HL-60 (cell line): ENCODE results near the gene CPAMD8.

Experiments used
- POLR2AphosphoS5 ChIP-seq: IDR thresholded peaks from 2 replicates; pipeline ENCODE4 v1.6.1; 2012; ENCODE audit warnings: low read depth
- TF ChIP-seq, protein P1 (sequence below): IDR thresholded peaks from one replicate; pipeline ENCODE4 v1.5.1; 2011; ENCODE audit warnings: low read length, control low read depth, inconsistent platforms; ENCODE audit not compliant: insufficient read depth
- TF ChIP-seq, protein P2 (sequence below): IDR thresholded peaks from 2 replicates; pipeline ENCODE4 v1.6.1; 2012; ENCODE audit warnings: low read depth; ENCODE audit not compliant: insufficient replicate concordance

DNA sequence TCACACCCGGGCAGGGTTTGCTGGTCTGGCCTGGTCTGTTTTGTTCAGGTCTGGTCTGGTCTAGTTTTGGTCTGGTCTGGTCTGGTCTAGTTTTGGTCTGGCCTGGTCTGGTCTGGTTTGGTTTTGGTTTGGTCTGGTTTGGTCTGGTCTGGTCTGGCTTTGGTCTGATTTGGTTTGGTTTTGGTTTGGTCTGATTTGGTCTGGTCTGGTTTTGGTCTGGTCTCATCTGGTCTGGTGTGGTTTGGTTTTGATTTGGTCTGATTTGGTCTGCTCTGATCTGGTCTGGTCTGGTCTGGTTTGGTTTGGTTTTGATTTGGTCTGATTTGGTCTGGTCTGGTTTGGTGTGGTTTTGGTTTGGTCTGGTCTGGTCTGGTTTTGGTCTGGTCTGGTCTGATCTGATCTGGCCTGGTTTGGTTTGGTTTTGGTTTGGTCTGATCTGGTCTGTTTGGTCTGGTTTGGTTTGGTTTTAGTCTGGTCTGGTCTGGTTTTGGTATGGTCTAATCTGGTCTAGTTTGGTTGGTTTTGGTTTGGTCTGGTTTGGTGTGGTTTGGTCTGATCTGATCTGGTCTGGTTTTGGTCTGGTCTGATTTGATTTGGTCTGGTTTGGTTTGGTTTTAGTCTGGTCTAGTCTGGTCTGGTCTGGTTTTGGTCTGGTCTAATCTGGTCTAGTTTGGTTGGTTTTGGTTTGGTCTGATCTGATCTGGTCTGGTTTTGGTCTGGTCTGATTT, 152.2 kb downstream of the CPAMD8 start:
- TF ChIP-seq, protein P1, sequence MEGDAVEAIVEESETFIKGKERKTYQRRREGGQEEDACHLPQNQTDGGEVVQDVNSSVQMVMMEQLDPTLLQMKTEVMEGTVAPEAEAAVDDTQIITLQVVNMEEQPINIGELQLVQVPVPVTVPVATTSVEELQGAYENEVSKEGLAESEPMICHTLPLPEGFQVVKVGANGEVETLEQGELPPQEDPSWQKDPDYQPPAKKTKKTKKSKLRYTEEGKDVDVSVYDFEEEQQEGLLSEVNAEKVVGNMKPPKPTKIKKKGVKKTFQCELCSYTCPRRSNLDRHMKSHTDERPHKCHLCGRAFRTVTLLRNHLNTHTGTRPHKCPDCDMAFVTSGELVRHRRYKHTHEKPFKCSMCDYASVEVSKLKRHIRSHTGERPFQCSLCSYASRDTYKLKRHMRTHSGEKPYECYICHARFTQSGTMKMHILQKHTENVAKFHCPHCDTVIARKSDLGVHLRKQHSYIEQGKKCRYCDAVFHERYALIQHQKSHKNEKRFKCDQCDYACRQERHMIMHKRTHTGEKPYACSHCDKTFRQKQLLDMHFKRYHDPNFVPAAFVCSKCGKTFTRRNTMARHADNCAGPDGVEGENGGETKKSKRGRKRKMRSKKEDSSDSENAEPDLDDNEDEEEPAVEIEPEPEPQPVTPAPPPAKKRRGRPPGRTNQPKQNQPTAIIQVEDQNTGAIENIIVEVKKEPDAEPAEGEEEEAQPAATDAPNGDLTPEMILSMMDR, result no peak
- no peak for TF ChIP-seq POLR2AphosphoS5
- TF ChIP-seq, protein P2, sequence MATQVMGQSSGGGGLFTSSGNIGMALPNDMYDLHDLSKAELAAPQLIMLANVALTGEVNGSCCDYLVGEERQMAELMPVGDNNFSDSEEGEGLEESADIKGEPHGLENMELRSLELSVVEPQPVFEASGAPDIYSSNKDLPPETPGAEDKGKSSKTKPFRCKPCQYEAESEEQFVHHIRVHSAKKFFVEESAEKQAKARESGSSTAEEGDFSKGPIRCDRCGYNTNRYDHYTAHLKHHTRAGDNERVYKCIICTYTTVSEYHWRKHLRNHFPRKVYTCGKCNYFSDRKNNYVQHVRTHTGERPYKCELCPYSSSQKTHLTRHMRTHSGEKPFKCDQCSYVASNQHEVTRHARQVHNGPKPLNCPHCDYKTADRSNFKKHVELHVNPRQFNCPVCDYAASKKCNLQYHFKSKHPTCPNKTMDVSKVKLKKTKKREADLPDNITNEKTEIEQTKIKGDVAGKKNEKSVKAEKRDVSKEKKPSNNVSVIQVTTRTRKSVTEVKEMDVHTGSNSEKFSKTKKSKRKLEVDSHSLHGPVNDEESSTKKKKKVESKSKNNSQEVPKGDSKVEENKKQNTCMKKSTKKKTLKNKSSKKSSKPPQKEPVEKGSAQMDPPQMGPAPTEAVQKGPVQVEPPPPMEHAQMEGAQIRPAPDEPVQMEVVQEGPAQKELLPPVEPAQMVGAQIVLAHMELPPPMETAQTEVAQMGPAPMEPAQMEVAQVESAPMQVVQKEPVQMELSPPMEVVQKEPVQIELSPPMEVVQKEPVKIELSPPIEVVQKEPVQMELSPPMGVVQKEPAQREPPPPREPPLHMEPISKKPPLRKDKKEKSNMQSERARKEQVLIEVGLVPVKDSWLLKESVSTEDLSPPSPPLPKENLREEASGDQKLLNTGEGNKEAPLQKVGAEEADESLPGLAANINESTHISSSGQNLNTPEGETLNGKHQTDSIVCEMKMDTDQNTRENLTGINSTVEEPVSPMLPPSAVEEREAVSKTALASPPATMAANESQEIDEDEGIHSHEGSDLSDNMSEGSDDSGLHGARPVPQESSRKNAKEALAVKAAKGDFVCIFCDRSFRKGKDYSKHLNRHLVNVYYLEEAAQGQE, result no peak
